ENCODE measurements around the gene C1QL4.
"Not testable (repeated sequence)": the region's sequence is repeated elsewhere in the genome, so short reads cannot be mapped to it uniquely, and the experiment has no call there.

Gene C1QL4

GRCh38 chr12:49332891-49333371 lies 4.1 kb downstream of the C1QL4 start:
- DNase-seq: no peak

GRCh38 chr12:49332441-49332861 lies 4.5 kb downstream of the C1QL4 start:
- no peak for DNase-seq

- DNase-seq: peak; percentile 25
These were observed 5.4 kb downstream of the C1QL4 start for GRCh38 chr12:49331380-49332222.

- DNase-seq: no peak
These were observed 6.2 kb downstream of the C1QL4 start for GRCh38 chr12:49330631-49331379.

GRCh38 chr12:49330032-49330619 lies 6.9 kb downstream of the C1QL4 start:
- DNase-seq: no peak

- no peak for DNase-seq
These were observed 8.2 kb downstream of the C1QL4 start for GRCh38 chr12:49328816-49329215.

- DNase-seq: no peak
These were observed 9.1 kb downstream of the C1QL4 start for GRCh38 chr12:49327887-49328286.

- DNase-seq: no peak
These were observed 9.6 kb downstream of the C1QL4 start for GRCh38 chr12:49327368-49327767.

- no peak for DNase-seq
These were observed 11.4 kb downstream of the C1QL4 start for GRCh38 chr12:49325606-49326005.

- no peak for DNase-seq
These were observed 13.4 kb downstream of the C1QL4 start for GRCh38 chr12:49323524-49324097.

- DNase-seq: peak; percentile 96
These were observed 14.1 kb downstream of the C1QL4 start, which contains the start of gene TROAP for GRCh38 chr12:49322708-49323523. TSS of gene TROAP (plus strand) at chr12:49323255. CDS start at chr12:49323609, 354 bp downstream.

GRCh38 chr12:49322367-49322707 lies 14.7 kb downstream of the C1QL4 start:
- no peak for DNase-seq

- not testable (repeated sequence) for DNase-seq
These were observed 16.4 kb downstream of the C1QL4 start for GRCh38 chr12:49320411-49321103.

- DNase-seq: not testable (repeated sequence)
These were observed 19.9 kb downstream of the C1QL4 start for GRCh38 chr12:49317118-49317517.

- no peak for DNase-seq
These were observed 22.2 kb downstream of the C1QL4 start for GRCh38 chr12:49314811-49315210.

- DNase-seq: not testable (repeated sequence)
These were observed 26.5 kb downstream of the C1QL4 start for GRCh38 chr12:49310451-49311000.

GRCh38 chr12:49309386-49309785 lies 27.6 kb downstream of the C1QL4 start:
- no peak for DNase-seq

GRCh38 chr12:49305762-49306510 lies 31.1 kb downstream of the C1QL4 start:
- DNase-seq: no peak

GRCh38 chr12:49304161-49304560 lies 32.8 kb downstream of the C1QL4 start:
- no peak for DNase-seq

- DNase-seq: no peak
These were observed 35.2 kb downstream of the C1QL4 start for GRCh38 chr12:49301760-49302159.
